LHCN-M2 (cell line): ENCODE results near the gene SLC22A2. TPM values are rescaled to one million over a fixed set of nuclear protein-coding genes. Genes with fewer than 3 reads are reported as not detected.

Source experiments
- DNase-seq: peaks from one replicate; pipeline ENCODE4 v3.0.0-alpha.2; 2012; ENCODE audit warnings: low read depth
- total RNA-seq: library from RNA; depleted of rRNA; stranded (reverse); fragments of >200 nt; gene quantifications from 2 replicates; pipeline ENCODE4 v1.2.3, GENCODE V29; 2014

Gene SLC22A2
- total RNA-seq, 1 experiment from 2014 or later, result not detected

GRCh38 chr6:160217863-160218262 is 40.8 kb downstream of the SLC22A2 start:
- no peak for DNase-seq

- DNase-seq, result no peak
Measured at GRCh38 chr6:160217073-160217472, 41.5 kb downstream of the SLC22A2 start.

DNA sequence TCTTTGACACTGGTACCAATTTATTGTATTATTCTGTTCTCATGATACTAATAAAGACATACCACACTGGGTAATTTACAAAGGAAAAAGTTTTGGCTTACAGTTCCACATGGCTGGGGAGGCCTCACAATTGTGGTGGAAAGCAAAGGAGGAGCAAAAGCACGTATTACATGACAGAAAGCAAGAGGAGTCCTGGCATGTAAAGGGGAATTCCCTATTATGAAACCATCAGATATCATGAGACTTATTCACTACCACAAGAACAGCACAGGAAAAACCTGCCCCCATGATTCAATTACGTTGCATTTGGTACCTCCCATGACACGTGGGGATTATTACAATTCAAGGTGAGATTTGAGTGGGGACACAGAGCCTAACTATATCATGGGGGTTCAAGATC is 43.4 kb downstream of the SLC22A2 start:
- no peak for DNase-seq

GRCh38 chr6:160207618-160208017 is 51.0 kb downstream of the SLC22A2 start:
- no peak for DNase-seq

DNA sequence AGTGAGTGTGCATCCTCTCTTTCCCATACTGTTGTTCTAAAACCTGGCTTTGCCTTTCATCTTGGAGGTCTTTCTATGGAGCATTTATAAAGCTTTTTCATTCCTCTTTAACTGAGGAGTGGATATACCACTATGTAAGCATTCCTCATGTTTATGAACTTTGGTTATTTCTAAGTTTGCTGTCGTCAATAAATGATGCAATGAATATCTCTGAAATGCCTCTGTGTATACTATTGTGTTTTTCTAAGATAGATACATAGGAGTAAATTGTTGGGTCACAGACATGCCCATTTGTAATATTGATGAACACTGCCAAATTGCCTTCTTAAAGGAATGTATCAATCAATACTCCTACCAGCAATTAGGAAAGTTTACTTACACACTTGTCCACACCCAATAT is 53.9 kb downstream of the SLC22A2 start:
- DNase-seq, result no peak

- no peak for DNase-seq
Measured at GRCh38 chr6:160203953-160204352, 54.7 kb downstream of the SLC22A2 start.

GRCh38 chr6:160203522-160203921 is 55.1 kb downstream of the SLC22A2 start:
- no peak for DNase-seq

DNA sequence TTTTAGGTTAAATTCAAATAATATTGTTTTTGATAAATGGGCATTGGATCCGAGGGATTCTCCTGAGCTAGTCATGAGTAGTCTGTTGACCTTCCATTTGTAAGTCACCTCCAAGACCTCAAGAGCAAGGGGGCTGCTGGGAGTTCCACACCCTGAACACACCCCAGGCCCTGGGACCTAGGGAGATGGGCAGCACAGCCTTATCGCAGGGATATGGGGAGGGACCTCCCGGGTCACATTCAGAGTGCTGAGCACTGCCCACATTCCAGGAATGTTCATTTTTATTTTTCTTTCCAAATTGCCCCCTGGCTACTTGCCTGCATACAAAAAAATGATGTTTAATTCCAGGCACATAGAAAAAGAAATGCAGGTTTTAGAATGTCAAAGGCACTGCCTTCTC is 55.5 kb downstream of the SLC22A2 start:
- DNase-seq, result no peak

DNA sequence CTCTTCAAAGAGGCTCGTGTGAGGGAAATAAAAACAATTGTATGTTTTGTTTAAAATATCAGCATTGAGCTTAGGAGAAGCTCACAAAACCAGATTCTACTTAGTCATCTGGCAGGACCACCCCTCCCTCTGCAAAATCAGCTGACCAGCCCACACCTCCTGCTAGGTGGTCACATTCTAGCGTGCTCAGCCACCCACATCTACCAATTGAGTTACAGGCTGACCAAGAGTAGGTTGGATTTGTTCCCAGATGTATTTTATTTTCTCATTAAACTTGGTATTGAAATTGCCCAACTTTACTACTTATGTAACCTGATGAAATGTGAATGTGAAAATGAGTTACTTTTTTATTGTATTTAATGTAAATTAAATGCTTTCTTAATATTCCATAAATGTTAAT is 56.2 kb downstream of the SLC22A2 start:
- DNase-seq, result no peak

DNA sequence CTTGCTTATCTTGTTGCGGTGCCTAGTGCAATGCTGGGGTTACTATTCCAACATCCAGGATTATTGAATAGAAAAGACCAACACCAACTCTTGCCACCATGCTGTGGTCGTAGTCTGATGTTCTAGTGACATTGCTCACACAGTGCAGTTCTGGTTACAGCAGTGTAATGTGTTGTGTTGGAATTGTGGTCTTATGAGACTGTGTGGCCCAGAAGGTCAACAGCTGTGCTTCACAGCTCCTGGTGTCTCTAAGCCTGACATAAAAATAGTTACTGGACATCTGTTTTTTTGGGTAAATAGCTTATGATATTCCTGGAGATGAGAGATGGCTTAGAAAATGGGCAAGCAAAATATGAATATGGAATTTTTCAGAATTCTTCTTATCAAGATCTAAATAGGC is 57.6 kb downstream of the SLC22A2 start:
- peak; percentile 13 for DNase-seq

- no peak for DNase-seq
Measured at GRCh38 chr6:160198606-160199211, 59.9 kb downstream of the SLC22A2 start.

GRCh38 chr6:160197662-160198061 is 61.0 kb downstream of the SLC22A2 start:
- DNase-seq, result no peak

DNA sequence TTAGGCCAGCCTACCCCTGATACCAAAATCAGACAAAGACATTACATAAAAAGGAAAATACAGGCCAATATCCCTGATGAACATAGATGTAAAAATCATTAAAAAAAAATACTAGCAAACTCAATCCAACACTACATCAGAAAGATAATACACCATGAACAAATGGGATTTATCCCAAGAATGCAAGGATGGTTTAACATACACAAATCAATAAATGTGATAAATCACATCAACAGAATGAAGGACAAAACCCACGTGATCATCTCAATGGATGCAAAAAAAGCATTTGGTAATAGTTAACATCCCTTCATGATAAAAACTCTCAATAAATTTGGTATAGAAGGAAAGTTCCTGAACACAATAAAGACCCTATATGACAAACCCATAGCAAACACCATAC is 63.8 kb downstream of the SLC22A2 start:
- no peak for DNase-seq

DNA sequence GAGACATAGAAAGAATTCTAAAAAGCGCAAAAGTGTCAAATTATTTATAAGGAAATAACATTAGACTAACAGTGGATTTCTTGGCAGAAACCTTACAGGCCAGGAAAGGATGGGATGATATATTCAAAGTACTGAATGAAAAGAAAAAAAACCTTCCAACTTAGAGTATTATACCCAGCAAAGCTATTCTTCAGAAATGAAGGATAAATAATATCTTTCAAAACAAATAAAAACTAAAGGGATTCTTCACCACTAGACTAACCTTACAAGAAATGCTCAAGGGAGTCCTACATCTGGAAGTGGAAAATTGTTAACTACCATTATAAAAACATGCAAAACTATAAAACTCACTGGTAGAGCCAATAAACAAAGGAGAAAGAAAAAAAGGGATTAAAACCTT is 65.8 kb downstream of the SLC22A2 start:
- no peak for DNase-seq

DNA sequence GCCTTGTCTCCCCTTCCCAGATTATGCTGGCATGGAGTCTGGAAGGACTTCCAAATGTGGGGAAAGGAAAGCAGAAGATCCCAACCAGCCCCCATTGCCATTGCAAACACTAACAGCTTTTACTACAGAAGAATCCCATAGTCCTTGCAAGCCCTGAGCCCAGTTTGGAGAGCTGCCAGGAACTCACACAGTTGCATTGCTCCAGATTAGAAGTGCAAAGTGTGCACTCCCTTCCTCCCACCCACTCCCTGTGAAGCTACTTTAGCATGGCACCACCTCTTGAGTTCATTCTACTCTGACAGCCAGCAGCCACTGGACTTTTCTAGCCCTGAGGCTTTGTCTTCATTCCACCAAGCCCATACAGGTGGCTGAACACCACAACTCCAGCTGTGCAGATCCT is 67.6 kb downstream of the SLC22A2 start:
- DNase-seq, result no peak

DNA sequence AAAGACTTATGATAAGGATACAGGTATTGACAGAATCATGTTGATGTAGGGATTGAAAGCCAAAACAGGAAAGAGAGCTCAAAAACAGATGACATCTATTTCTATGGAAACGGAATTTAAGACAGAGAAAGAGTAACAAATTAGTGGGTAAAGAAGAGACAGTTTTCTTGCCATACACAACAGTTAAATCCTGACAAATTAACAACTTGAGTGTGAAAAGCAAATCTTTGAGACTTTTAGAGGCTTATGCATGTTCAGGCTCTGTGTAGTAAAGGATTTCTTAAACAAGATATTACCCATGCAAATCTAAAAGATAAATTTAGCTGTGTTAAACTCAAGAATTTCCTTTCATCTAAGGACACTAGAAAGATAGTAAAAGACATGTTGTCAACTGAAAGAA is 68.5 kb downstream of the SLC22A2 start:
- no peak for DNase-seq

DNA sequence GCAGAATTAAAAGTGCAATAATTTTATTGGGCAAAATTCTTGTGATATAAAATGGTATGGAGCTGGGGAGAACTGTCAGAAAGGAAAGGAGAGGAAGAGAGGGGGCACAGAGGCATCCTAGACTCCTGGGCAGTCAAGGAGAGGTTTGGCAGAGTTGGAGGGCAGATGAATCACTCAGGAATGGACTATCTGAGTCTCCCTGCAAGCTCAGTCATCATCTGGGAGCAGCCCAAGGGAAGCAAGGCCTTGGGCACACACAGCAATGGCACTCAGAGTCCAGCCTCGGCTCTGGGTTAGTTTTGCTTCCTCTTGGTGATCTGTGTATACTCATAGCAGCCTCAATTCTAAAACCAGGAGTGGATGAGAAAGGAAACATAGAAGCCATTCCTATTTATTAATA is 69.8 kb downstream of the SLC22A2 start:
- DNase-seq, result no peak

DNA sequence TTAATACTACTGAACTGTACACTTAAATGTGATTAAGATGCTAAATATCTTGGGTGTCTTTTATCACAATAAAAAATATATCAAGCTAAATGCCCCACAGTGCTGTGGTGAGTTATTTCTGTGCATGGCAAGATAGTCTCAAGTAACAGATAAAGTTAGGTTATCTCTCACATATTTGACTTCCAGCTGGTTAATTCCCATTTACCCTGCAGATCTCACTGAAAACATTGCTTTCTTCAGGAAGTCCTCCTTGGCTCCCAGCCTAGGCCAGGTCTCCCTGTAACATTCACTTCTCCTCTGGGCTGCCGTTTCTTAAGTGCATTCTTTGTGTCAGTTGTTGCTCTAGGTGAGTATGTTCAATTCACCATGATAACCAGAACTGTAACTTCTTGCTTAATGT is 77.9 kb downstream of the SLC22A2 start:
- no peak for DNase-seq

GRCh38 chr6:160178271-160178670 is 80.3 kb downstream of the SLC22A2 start:
- no peak for DNase-seq

GRCh38 chr6:160177220-160177619 is 81.4 kb downstream of the SLC22A2 start:
- DNase-seq, result no peak

GRCh38 chr6:160174681-160175080 is 83.9 kb downstream of the SLC22A2 start:
- DNase-seq, result no peak

GRCh38 chr6:160173806-160174527 is 84.7 kb downstream of the SLC22A2 start:
- DNase-seq, result no peak

DNA sequence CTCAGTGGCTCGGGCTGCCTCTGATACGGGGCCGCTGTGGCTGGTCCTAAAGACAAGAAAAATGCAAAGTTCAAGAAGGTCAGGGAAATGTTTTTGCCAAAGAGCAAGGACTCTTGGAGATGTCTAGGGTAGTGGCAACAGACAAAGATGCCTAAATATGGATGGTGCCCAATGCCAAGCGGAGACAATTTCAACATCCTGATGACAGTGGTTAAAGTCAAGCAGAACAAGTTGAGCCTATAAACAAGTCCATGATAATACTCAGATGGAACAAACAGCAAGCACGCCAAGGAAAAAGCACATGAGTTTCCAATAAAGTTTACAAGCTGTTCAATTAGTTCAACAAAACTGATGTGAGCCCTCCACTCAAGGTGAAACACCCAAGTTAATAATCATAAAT is 85.9 kb downstream of the SLC22A2 start:
- DNase-seq, result no peak
